Prostate gland (tissue), 2 donors: ENCODE measurements around the gene LRSAM1. TPM values are rescaled to one million over a fixed set of nuclear protein-coding genes. Genes with fewer than 3 reads are reported as not detected.

Experiments used
- DNase-seq: peaks from one replicate; pipeline ENCODE4 v3.0.0-alpha.2; 2019; ENCODE audit warnings: low spot score
- H3K27ac ChIP-seq, 2 donors: fragments of 200-600 bp; sonication (generic); 2 replicates each; pipeline ENCODE4 v1.5.1; 2017 to 2019
- H3K27me3 ChIP-seq: fragments of 200-600 bp; sonication (generic); replicated peaks from 2 replicates; pipeline ENCODE4 v1.5.1; 2019; ENCODE audit not compliant: insufficient read depth
- H3K36me3 ChIP-seq, 2 donors: fragments of 200-600 bp; sonication (generic); 1 replicate in 1 of 2; 2 replicates in 1 of 2; pipeline versions ENCODE4 v1.5.1 to v1.8.1; 2017 to 2019
- H3K4me1 ChIP-seq: fragments of 200-600 bp; sonication (generic); replicated peaks from 2 replicates; pipeline ENCODE4 v1.5.1; 2019
- H3K4me3 ChIP-seq, 2 donors: fragments of 200-600 bp; sonication (generic); 2 replicates each; pipeline ENCODE4 v1.5.1; 2017 to 2019
- H3K9me3 ChIP-seq: fragments of 200-600 bp; sonication (generic); 2 replicates; pipeline ENCODE4 v1.5.1; 2017
- POLR2A ChIP-seq: fragments of 450-650 bp; IDR thresholded peaks from one replicate; pipeline ENCODE4 v1.6.1; 2016; ENCODE audit warnings: antibody characterized with exemption, mild to moderate bottlenecking
- POLR2AphosphoS5 ChIP-seq: sonication (generic); formaldehyde crosslinking; IDR thresholded peaks from one replicate; pipeline ENCODE4 v1.6.1; 2017; ENCODE audit warnings: antibody characterized with exemption
- WGBS: methylation state at CpG from one replicate; pipeline ENCODE4 v1.1.5; 2018; 5-methylcytosine and 5-hydroxymethylcytosine counted together
- intact Hi-C: fragments of 100-400 bp; cut with DNase I; formaldehyde crosslinking; loops from one replicate; pipeline ENCODE4 v1.14.2; 2022
- total RNA-seq, 2 donors: library from RNA; depleted of rRNA; stranded (reverse); fragments of >200 nt; gene quantifications; one replicate each; pipeline ENCODE4 v1.1.0, GENCODE V29; 2016
- TF ChIP-seq, protein P1 (sequence below), 4 experiments: fragments of 200-600 bp in 2 of 4; fragments of 450-650 bp in 2 of 4; sonication (generic) in 2 of 4; IDR thresholded peaks; 1 replicate in 3 of 4; 2 replicates in 1 of 4; pipeline ENCODE4 v1.5.1; 2016 to 2019; ENCODE audit warnings: antibody characterized with exemption in 4 of 4, mild to moderate bottlenecking in 2 of 4, moderate library complexity in 2 of 4

The LRSAM1 gene
- total RNA-seq, 2 donors from 2014 or later: 14.8 to 30.5 TPM

- intact Hi-C loops: no loop called here
- DNase-seq: no peak
- Histone ChIP-seq H3K9me3 (no peaks in the 10 kb centered on the region), H3K4me1 (peaks cover 68% of the 10 kb centered on the region), H3K36me3 (no peaks in the 10 kb centered on the region), H3K4me3 (no peak overlapping the region), H3K27me3 (no peaks in the 10 kb centered on the region), H3K27ac (peak overlapping the region; percentile 96 to 98)
- WGBS: 68% methylated on average over 8 of the region's 8 CpGs
- TF ChIP-seq, protein P1, sequence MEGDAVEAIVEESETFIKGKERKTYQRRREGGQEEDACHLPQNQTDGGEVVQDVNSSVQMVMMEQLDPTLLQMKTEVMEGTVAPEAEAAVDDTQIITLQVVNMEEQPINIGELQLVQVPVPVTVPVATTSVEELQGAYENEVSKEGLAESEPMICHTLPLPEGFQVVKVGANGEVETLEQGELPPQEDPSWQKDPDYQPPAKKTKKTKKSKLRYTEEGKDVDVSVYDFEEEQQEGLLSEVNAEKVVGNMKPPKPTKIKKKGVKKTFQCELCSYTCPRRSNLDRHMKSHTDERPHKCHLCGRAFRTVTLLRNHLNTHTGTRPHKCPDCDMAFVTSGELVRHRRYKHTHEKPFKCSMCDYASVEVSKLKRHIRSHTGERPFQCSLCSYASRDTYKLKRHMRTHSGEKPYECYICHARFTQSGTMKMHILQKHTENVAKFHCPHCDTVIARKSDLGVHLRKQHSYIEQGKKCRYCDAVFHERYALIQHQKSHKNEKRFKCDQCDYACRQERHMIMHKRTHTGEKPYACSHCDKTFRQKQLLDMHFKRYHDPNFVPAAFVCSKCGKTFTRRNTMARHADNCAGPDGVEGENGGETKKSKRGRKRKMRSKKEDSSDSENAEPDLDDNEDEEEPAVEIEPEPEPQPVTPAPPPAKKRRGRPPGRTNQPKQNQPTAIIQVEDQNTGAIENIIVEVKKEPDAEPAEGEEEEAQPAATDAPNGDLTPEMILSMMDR (IDR thresholded peaks at IDR 0.05): no peak
- TF ChIP-seq POLR2AphosphoS5: no peak
- TF ChIP-seq POLR2A: no peak
Observed at GRCh38 chr9:127543221-127543620, 91.9 kb downstream of the LRSAM1 start.

- no peaks in the 10 kb centered on the region for H3K9me3 ChIP-seq
- no peaks in the 10 kb centered on the region for H3K27me3 ChIP-seq
- DNase-seq: no peak
- peaks cover 67% of the 10 kb centered on the region for H3K4me1 ChIP-seq
- no peak overlapping the region for H3K4me3 ChIP-seq
- intact Hi-C loops: no loop called here
- no peaks in the 10 kb centered on the region for H3K36me3 ChIP-seq
- peak overlapping the region; percentile 96 to 98 for H3K27ac ChIP-seq
- TF ChIP-seq POLR2AphosphoS5 (no peak), POLR2A (no peak)
- TF ChIP-seq, protein P1 (IDR thresholded peaks at IDR 0.05): no peak
- WGBS: 61% methylated on average over 6 of the region's 6 CpGs
Observed at GRCh38 chr9:127543973-127544533, 92.7 kb downstream of the LRSAM1 start.

DNA sequence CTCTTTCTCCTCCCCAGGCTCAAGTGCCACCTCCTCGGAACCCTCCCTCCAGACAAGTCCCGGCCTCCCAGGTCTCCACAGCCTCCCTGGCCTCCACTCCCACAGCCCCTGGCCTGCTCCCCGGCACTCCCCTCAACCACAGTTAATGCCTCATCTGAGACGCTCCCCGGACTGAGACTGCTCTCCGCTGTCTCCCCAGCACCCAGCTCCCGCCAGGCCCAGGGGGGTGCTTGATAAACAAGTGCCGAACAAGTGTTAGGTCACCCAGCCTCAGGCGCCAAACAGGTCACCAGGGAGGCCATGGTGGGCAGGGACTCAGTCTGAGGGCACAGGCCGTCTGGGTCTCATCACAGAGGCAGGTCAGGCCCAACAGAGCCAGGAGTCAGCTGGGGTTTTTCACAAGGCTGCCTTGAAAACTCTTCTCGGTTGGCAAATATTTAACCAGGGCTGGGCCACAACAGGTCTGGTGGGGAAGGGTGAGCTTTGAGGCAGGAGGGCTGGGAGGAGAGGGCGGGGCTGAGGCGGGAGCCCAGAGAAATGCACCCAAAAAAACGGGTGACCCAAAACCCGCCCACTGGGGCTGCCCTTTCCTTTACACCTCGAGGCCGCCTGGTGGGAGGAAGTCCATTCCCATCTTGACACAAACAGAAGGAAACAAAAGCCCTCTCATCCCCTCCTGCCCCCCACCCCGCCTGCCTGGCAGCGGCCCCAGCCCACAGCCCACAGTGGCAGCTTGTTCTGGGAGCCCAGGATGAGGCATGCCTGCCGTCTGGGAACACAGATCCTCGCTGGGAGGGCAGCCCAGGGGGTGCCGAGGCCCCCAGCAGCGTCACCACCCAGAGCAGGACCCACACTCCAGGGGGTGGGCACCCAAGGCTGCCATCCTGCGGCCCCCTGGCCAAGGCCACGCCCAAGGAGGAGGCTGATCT lies 94.2 kb downstream of the LRSAM1 start:
- 27% methylated on average over 22 of the region's 25 CpGs for WGBS
- TF ChIP-seq POLR2A (peak; percentile 56), POLR2AphosphoS5 (peak; percentile 84)
- TF ChIP-seq, protein P1 (IDR thresholded peaks at IDR 0.05): no peak
- Histone ChIP-seq H3K36me3 (no peaks in the 10 kb centered on the region), H3K9me3 (no peaks in the 10 kb centered on the region), H3K4me1 (peaks cover 55% of the 10 kb centered on the region), H3K4me3 (peak overlapping the region in 1 of 2 donors; percentile 8), H3K27ac (peak overlapping the region; percentile 96 to 98), H3K27me3 (no peaks in the 10 kb centered on the region)
- peak; percentile 93 for DNase-seq
- intact Hi-C loops: no loop called here

DNA sequence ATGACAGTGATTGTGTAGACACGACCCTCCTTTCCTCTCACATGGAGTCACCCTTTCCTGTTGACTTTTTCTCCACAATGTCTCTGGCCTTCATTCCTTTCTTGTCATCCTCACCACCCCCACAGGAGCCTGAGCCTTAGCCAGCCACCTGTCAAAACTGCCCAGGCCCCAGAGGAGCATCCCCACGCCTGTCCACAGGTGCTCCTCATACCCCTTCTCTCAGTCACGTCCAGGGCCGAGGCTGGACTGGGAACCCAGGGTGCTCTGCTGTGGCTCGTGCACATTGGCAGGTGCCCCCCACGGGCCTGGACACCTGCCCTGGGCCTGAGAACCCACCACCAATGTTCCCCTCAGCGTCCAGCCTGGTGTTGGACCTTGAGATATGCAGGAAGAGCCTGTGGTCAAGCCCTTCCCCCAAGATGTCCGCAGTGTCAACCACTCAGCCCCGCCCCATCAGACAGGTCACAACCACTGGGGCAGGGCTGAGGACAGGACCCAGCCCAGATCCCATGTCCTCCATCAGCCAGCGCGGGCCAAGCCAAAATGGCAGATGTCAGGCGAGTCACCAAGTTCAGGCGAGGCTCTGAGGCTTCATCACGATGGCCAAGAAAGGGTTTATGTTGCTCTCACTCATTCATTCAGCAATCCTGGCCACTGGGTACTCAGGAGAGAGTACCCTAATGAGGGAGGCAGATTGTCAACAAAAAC lies 95.0 kb downstream of the LRSAM1 start:
- intact Hi-C loops: no loop called here
- TF ChIP-seq, protein P1 (IDR thresholded peaks at IDR 0.05): no peak
- TF ChIP-seq POLR2AphosphoS5 (no peak), POLR2A (no peak)
- DNase-seq: no peak
- Histone ChIP-seq H3K4me3 (peak overlapping the region in 1 of 2 donors; percentile 8), H3K36me3 (no peaks in the 10 kb centered on the region), H3K27ac (peak overlapping the region; percentile 96 to 98), H3K4me1 (peaks cover 49% of the 10 kb centered on the region), H3K27me3 (no peaks in the 10 kb centered on the region), H3K9me3 (no peaks in the 10 kb centered on the region)
- WGBS: 59% methylated on average over 14 of the region's 14 CpGs
